Gastrocnemius medialis (tissue), 4 donors: ENCODE measurements around the gene PACSIN2.

ENCODE experiments used
- POLR2A ChIP-seq, 2 donors: fragments of 450-650 bp; IDR thresholded peaks; one replicate each; pipeline ENCODE4 v1.6.1; 2017; ENCODE audit warnings: antibody characterized with exemption in 2 of 2, mild to moderate bottlenecking in 2 of 2, moderate library complexity in 2 of 2
- TF ChIP-seq, protein P1 (sequence below), 5 experiments: fragments of 450-650 bp in 3 of 5; fragments of 200-600 bp in 2 of 5; sonication (generic) in 2 of 5; IDR thresholded peaks in 4 of 5; conservative IDR thresholded peaks in 1 of 5; 1 replicate in 4 of 5; 2 replicates in 1 of 5; pipeline ENCODE4 v1.5.1; 2016 to 2019; ENCODE audit warnings: antibody characterized with exemption in 5 of 5, mild to moderate bottlenecking in 3 of 5, moderate library complexity in 3 of 5

DNA sequence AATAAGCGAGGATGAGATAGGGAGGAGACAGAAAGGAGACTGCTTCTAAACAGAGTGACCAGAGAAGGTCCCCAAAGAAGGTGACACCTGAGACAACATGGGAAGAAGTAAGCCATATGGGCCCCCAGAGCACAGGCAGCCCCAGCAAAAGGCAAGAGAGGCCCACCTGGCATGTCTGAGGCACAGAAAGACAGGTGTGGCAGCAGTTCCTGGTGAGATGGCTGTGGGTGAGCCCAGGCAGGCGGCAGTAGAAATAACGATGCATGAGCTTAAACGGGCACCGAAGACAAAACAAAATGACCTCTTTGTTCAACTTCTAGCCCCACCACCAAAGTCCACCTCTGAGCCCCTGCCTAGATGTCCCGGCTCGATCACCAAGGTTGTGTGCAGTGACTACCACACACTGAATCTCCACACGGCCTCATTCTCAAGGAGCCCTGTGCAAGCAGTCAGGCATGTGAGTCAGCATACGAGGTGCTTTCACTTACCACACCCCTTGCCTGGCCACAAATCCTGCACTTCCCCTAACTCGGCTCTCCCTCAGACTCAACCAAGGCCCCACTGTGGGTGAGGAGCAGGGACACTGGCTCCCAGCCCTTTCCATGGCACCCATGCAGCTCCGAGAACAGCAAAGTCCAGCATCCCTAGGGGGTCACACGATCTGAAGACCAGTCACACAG is 77.6 kb downstream of the PACSIN2 start:
- TF ChIP-seq, protein P1, sequence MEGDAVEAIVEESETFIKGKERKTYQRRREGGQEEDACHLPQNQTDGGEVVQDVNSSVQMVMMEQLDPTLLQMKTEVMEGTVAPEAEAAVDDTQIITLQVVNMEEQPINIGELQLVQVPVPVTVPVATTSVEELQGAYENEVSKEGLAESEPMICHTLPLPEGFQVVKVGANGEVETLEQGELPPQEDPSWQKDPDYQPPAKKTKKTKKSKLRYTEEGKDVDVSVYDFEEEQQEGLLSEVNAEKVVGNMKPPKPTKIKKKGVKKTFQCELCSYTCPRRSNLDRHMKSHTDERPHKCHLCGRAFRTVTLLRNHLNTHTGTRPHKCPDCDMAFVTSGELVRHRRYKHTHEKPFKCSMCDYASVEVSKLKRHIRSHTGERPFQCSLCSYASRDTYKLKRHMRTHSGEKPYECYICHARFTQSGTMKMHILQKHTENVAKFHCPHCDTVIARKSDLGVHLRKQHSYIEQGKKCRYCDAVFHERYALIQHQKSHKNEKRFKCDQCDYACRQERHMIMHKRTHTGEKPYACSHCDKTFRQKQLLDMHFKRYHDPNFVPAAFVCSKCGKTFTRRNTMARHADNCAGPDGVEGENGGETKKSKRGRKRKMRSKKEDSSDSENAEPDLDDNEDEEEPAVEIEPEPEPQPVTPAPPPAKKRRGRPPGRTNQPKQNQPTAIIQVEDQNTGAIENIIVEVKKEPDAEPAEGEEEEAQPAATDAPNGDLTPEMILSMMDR (IDR thresholded peaks at IDR 0.05 in 4 of 5, conservative IDR thresholded peaks at IDR 0.05 in 1 of 5), result no peak
- TF ChIP-seq POLR2A (IDR thresholded peaks at IDR 0.05), result no peak
